ENCODE results near the gene AEBP2.

DNA sequence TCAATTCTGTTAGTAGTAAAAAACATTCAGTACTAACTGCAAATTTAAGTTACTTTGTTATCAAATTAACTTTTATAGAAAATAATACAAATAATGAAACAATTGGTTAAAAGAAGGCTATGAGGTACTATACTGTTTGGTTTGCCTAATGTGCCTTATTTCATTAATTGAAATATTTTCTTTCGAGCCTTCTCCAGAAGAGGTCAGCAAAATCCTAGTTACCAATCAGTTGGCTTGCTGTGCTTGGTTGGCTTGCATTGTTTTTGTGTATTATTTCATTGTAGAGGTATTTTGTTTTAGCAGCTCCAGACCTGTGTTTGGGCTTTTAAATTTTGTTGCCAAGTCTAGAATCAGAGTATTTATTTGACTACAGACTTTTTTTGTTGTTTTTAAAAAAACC is 68.5 kb downstream of the AEBP2 start:
- TF ChIP-seq, protein P1, sequence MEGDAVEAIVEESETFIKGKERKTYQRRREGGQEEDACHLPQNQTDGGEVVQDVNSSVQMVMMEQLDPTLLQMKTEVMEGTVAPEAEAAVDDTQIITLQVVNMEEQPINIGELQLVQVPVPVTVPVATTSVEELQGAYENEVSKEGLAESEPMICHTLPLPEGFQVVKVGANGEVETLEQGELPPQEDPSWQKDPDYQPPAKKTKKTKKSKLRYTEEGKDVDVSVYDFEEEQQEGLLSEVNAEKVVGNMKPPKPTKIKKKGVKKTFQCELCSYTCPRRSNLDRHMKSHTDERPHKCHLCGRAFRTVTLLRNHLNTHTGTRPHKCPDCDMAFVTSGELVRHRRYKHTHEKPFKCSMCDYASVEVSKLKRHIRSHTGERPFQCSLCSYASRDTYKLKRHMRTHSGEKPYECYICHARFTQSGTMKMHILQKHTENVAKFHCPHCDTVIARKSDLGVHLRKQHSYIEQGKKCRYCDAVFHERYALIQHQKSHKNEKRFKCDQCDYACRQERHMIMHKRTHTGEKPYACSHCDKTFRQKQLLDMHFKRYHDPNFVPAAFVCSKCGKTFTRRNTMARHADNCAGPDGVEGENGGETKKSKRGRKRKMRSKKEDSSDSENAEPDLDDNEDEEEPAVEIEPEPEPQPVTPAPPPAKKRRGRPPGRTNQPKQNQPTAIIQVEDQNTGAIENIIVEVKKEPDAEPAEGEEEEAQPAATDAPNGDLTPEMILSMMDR (conservative IDR thresholded peaks at IDR 0.05), result no peak
- no peak for TF ChIP-seq EZH2 (IDR thresholded peaks at IDR 0.05; ENCODE audit: low read depth)
